ENCODE measurements around the gene PPP6R2.

PPP6R2 gene

DNA sequence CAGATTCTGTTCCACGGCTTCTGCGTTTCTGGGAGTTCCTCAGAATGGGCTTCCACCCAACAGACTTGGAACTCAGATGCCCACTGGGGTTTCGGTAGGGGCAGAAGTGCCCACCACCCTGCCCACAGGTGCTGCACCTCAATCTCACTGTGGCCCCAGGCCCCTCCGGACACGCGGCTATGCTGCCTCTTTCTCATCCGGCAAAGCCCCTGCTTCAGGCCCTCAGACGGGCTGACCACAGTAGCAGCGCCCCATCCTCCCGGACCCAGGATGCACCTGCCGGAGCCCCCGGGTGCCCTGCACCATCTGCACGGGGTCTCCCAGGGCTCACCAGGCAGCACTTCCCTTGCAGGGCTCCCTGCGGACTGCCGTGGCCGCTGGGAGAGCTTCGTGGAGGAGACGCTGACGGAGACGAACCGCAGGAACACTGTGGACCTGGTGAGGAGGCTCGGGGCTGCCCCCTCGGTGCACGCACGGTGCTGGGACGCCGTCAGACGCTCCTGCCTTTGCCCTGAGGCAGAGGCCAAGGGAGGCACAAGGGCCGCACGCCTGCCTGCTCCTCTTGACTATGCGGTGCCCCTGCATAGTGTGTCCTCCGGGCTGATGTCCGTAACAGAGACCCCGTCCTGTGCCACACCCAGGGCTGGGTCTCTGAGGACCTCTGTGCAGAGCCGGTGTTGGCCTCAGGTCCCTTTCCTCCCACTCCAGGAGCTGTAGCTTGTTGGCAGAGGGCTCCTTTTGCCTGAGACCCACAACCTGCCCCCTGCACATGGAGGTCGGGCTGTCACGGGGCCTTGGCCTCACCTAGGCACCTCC lies 93.1 kb downstream of the PPP6R2 start:
- no peak for DNase-seq
- intact Hi-C loops (cut with DNase I), result no loop called here

DNA sequence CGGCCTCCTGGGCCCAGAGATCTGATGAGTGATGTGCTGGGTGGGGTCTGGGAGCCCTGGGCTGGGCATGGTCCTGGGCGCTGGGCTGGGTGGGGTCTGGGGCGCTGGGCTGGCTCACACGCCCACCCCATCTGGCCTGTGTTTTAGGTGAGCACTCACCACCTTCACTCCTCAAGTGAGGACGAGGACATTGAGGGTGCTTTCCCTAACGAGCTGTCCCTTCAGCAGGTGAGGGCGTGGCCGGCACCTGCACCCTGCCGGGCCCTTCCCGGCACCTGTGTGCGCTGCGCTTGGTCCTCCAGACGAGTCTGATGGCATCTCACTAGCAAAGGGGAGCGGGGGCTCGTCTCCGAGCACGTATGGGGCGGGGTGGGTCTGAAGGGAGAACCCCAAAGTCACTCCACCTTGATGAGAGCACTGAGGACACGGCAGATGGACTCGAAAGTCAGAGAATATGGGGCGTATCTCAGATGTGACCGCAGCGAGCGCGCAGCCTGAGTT lies 93.8 kb downstream of the PPP6R2 start:
- intact Hi-C loops (cut with DNase I), result no loop called here
- DNase-seq, result no peak

DNA sequence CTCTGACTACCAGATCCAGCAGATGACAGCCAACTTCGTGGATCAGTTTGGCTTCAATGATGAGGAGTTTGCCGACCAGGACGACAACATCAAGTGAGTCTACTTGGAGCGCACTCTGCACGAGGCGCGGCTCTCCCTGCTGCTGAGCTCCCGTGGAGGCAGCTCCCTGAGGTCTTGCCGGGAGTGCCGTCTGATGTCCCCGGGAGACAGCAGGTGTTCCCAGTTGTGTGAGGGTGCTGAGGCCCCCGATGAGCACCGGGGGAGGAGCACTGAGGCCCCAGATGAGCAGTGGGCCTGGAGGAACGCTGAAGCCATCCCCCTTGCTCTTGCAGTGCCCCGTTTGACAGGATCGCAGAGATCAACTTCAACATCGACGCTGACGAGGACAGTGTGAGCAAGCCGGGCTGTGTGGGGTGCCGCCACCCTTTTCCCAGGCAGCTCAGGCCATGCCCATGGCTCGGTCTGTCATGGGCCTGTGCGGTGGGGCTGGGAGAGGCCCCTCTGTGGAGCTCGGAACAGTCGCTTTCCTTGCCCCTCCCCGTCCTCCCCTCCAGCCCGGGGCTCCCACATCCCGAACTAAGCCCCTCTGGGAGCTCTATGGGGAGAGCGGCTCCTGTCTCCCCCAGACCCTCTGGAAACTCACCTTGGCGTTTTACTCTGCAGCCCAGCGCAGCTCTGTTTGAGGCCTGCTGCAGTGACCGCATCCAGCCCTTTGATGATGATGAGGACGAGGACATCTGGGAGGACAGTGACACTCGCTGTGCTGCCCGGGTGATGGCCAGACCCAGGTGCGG lies 94.6 kb downstream of the PPP6R2 start:
- DNase-seq, result no peak
- intact Hi-C loops (cut with DNase I), result no loop called here

DNA sequence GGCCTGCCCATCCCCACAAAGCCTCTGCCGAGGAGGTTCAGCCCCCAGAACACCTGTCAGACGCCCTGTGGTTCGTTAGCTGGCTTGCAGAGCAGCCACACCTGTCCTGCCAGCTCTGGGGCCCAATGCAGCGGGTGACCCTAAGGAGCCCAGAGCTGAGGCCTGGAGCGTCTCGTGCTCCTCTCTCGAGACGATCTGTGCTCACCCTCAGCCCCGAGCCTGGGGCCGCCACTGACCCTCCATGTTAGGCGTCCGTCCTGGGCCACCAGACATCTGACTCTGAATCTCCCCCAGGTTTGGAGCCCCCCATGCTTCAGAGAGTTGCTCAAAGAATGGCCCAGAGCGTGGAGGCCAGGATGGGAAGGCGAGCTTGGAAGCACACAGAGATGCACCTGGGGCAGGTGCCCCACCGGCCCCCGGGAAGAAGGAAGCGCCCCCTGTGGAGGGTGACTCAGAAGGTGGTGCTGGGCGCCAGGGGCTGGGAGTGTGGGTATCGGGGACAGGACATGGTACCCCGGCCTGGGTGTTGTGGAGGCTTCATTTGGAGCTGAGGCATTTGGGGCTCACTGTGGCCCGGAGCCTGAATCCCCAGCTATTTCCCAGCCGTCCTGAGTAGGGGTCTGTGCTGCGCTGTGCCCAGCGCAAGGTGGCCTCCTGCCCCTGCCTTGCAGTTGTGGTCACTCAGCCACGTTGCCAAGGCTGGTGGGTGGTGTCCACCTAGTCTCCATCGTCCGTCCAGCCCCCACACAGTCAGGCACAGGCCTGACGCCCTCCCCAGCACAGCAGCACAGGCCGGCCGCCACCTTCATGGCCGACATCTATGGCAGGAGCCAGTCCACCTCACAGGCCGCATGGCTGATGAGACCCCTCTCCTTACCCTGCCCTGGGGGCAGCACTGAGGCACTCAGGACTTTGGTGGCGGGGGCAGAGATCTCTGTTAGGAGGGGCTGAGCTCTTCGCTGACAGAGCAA lies 95.5 kb downstream of the PPP6R2 start:
- DNase-seq, result no peak
- intact Hi-C loops (cut with DNase I), result no loop called here

DNA sequence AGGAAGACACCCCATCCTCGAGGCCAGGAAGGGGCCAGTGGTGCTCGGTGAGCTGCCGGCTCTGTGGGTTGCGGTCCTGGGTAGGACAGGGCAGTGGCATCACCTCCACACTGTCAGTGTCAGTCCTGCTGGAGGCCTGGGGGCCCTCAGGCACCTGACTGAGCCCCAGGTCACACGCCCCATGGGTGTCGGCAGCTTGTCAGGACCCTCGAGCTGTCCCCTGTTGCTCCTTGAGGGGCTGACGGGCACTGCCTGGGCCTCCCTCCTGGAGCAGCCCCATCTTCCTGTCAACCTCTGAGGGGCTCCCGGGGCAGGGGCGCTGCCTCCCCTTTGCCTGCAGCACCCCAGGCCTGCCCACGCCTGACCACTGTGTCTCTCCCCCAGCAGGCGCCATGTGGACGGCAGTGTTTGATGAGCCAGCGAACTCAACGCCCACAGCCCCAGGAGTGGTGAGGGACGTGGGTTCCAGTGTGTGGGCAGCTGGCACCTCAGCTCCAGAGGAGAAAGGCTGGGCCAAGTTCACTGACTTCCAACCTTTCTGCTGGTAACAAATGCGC lies 96.3 kb downstream of the PPP6R2 start:
- intact Hi-C loops (cut with DNase I), result no loop called here
- peak in 13 of 42 donors; percentile 19 to 77 (median 44) for DNase-seq

DNA sequence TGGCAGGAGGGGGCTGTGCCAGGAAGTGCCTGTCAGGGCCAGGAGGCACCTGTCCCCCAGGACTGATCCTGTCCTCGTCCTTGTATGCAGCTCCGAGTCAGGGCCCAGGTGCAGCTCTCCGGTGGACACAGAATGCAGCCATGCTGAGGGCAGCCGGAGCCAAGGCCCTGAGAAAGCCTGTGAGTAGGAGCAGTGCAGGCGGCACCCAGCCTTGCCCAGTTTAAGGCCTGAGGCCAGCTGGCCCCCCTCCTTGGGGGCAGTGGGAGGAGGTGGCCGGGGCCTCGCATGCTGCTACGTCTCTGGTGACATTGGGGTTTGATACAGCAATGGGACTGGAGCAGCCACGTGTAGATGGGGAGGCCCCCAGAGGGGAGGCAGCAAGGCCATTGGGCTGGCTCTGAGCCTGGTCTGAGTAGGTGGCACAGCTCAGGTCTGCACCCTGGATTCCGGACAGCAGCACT lies 96.8 kb downstream of the PPP6R2 start:
- no peak for DNase-seq

DNA sequence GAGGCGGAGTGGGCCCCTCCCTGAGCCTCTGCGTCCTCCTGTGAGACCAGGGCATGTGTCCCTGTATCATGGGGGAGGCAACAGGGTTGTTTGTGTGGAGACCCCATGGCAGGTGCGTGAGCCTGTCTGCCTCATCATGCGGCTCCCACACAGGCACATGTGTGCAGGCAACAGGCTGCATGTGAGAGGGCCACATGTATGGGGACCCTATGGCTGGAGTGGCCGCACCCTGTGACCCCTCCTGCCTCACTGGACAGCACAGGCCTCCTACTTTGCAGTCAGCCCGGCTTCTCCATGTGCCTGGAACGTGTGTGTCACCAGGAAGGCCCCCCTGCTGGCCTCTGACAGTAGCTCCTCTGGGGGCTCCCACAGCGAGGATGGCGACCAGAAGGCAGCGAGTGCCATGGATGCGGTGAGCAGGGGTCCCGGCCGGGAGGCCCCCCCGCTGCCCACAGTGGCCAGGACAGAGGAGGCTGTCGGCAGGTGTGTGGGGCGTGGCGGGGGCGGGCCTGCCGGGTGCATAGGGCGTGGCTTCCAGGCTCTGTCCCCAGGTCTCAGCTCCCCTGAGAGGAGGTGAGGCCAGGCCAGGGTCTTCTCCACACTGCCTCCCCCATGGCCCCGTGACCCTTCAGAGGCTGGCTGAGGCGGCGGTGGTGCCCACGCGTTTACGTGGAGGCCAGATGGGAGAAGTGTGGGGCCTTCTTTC lies 97.6 kb downstream of the PPP6R2 start:
- DNase-seq, result no peak
- intact Hi-C loops (cut with DNase I), result no loop called here

More for the DNA sequence above, 96.8 kb downstream of the PPP6R2 start:
- intact Hi-C loops (cut with DNase I), result no loop called here

DNA sequence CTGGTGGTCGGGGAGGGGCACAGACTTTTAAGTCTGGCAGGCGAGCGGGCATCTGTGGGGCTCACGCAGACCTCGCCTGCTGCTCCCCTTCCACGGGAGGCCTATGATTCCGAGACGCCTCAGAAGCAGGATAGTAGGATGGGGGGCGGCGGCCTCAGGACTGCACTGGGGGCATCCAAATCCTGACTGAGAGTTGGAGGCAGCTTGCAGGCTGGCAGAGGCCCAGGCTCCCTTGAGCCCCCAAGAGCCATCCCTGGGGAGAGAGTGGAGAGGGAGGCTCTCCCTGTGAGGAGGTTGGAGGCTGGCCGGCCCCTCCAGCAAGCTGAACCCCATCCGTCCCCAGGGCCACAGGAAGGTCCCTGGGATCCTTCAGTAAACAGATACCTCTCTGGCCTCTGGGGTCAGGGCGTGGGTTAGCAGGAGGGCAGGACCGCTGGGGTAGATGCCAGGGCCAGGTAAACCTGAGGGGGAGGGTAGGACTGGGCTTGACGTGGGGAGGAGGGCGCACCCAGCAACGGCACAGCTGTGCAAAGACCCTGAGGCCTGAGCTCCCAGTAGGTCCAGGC lies 98.4 kb downstream of the PPP6R2 start:
- DNase-seq, result no peak
- intact Hi-C loops (cut with DNase I), result no loop called here

DNA sequence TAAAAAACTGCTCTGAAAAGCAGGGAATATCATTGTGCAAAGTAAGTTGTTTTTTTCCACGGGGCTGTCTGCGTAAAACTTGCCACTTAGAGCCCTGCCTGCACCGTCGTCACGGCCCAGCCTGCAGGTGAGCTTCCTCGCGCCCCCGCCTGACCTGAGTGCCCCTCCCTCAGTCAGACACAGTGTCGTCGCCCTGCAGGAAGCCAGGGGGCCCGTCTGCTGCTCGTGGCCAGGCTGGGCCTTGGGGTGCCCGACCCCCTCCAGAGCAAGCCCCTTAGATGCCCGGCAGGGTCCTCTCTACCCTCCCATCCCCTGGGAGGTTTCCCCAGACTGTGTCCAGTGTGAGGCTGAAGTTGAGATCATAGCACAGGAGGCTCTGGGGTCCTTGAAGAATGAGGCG lies 100.1 kb downstream of the PPP6R2 start:
- intact Hi-C loops (cut with DNase I), result no loop called here
- no peak for DNase-seq

DNA sequence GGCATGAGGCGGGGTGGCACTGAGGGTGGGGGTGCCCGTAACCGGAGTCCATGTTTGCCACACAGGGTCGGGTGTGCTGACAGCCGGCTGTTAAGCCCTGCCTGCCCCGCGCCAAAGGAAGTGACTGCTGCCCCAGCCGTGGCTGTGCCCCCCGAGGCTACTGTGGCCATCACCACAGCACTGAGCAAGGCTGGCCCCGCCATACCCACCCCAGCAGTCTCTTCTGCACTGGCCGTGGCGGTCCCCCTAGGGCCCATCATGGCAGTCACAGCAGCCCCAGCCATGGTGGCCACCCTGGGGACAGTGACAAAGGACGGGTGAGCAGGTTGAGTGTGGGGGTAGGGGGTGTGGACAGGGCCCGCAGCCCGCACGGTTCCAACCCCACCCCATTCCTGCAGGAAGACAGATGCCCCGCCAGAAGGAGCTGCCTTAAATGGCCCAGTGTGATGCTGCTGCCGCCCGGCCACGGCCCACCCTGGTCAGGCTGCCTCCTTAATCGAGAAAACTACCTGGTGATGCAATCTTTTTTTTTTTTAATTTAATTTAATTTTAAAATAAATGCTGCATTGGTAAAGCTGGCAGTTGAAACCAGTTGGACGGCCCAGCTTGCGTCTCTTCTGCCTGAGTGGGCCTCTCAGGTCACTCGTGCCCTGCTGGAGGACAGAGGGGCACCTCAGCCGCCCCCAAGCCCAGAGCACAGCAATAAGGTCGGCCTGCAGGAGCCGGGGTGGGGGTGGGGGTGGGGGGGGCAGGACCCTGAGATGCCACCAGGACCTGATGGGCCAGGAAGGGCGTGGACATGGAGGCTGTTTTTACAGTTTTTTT lies 100.9 kb downstream of the PPP6R2 start:
- peak in 1 of 42 donors; percentile 37 for DNase-seq
- intact Hi-C loops (cut with DNase I), result no loop called here

DNA sequence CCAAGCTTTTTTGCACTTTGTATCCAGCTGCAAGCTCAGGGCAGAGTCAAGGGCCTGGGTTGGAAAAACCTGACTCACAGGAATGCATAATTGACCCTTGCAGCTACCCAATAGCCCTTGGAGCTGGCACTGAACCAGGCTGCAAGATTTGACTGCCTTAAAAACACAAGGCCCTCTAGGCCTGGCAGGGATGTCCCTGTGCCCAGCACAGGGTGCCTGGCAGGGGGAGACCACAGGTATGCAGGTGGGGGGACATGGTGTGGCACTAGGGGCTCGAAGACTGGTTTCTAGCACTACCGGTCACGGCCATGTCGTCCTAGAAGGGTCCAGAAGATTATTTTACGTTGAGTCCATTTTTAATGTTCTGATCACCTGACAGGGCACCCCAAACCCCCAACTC lies 101.5 kb downstream of the PPP6R2 start:
- no peak for DNase-seq
- intact Hi-C loops (cut with DNase I), result no loop called here

DNA sequence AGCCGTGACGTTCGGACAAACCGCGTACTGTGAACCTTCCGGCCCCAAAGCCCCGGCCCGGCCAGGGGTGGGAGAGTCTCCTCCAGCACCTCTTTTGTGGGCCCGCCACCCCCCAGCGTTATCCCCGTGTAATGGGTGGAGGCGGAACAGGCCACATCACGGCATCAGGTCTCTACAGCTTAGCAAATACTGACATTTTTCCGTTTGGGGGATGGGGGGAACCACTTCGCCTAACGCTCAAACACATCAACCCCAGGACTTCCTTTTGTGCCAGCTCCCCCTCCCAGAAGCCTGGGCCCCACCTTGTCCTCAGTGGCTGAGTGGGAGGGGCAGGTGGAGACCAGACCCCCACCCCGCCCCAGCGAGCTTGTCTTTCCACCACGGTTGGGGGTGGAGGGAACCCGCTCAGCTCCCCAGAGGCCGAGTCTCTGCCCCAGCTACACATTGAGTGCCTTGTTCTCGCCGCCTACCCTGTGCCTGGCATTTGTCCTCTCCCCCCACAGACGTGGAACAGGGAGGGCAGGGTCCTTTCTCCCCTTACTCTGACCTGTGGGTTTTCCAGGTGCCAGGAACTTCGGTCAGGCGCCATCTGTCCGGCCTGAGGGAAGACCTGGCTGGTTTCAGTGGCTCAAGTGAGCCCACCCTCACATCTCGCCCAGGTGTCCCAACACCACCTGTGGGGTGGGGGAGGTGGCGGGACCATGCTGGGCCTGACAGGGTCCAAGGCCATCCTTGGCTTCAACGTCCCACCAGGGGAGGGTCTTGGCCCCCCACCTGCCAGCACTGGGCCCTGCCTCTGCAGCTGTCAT lies 102.1 kb downstream of the PPP6R2 start:
- intact Hi-C loops (cut with DNase I), result no loop called here
- DNase-seq, result peak in 6 of 42 donors; percentile 30 to 52 (median 44)

DNA sequence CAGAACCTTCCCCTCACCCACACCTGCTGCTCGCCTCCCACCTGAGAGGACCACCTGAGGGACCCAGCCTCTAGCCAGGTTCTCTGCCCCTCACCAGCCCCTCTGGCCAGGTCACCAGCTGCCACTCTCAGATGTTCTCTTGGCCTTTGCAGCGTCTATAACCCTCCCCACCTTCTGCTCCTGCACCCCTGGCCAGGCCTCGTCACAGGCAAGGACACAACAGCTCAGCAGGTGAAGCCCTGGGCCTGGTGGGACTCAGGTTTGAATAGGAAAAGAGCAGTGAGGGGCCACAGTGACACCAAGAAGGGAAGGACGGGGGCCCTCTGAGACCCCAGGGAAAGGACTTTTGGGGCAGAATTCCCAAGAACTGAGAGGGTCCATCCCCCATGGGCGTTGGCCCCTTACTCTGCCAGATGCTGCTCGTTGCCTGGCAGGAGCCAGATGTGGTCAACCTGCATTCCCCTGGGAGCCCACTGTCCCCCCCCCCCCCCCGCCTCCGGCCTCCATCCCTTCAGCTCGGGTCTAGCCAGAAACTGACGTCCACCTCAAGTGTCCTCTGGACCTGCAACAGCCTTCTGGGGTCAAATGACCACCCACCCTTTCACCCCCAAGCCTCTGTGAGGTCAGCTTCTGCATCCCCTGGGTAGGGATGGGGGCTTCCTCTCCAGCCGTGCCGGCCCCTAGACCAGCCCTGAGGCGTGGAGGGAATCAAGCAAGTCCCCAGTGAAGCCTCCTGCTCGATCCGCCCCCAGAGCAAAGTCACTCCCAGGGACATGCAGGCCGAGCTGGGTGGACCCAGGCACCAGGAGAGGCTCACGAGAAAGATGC lies 103.0 kb downstream of the PPP6R2 start:
- intact Hi-C loops (cut with DNase I), result no loop called here
- DNase-seq, result no peak

DNA sequence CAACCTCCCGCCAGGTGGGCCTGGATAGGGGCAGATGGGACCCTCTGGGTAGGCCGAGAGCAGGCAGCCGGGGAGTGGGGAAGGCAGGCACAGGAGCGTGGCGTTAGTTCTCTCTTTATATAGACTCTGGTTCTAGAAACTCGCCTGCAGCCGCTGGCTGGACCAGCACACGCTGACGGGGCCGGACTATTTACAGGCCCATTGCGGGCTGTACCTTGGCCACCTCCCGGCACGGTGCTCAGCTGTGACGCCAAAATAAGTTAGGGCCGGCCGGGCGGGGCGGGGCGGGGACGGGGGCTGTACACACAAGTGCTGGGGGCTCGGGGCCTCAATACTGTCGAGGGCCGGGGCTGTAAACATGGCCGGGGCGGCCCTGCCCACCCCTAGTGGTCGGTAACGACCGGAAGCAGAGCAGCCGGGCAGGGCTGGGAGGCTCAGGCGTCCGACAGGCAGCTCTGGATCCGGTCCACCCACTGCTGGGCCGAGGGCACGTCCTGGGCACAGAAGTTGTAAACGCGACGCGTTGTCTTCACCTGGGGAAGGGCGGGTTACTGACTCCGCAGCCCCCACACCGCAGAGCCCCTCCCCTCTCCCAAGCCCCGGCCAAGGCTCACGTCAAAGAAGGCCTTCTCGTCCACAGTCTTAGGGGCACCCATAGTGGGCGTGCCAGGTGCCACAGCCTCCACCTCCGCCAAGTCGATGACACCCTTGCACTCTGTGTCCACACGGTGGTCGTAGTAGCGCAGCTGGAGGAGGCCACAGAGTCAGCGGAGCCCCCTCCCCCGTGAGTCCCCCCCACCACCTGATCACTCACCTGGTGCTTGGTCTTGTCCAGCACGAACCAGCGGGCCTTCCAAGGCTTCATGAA lies 103.8 kb downstream of the PPP6R2 start:
- intact Hi-C loops (cut with DNase I), result no loop called here
- no peak for DNase-seq

Data from head of caudate nucleus (tissue), 42 donors.